ENCODE measurements around the gene RAD51D.

DNA sequence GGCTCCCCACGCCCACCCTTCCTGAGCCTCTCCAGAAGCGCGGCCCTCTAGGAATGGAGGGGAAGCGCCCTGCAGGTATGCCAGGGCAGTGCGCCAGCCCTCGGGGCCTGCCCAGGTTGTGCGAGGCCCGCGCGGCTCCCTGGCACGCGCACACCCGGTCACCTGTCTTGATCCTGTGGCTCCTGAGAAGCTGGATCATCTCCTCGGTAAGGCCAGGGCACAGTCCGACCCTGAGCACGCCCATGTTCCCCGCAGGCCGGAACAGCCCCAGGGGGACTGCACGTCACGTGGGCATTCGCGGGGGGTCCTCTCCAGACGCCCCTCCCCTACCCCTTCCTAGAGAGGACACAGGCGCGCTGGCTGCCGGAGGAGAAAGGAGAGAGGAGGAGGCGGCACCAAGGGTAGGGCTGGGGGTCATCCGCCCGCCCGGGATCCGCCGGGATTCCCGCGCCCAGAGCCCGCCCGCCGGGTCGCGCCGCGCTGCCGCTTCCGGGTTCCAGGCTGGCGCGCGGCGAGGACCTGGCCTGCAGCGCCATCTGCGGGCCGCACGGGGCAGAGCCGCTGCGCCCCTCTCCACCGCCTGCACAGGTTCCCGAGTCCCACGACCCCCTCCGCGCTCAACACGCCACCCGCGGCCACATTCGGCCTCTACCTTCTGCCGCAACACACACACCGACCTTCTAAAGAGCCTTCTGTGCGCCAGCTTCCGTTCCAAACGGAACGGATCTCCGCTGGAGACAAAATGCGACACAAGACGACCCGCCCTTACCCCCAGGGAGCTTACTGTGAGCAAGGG lies at the start of gene RAD51D:
- TF ChIP-seq, protein P1, sequence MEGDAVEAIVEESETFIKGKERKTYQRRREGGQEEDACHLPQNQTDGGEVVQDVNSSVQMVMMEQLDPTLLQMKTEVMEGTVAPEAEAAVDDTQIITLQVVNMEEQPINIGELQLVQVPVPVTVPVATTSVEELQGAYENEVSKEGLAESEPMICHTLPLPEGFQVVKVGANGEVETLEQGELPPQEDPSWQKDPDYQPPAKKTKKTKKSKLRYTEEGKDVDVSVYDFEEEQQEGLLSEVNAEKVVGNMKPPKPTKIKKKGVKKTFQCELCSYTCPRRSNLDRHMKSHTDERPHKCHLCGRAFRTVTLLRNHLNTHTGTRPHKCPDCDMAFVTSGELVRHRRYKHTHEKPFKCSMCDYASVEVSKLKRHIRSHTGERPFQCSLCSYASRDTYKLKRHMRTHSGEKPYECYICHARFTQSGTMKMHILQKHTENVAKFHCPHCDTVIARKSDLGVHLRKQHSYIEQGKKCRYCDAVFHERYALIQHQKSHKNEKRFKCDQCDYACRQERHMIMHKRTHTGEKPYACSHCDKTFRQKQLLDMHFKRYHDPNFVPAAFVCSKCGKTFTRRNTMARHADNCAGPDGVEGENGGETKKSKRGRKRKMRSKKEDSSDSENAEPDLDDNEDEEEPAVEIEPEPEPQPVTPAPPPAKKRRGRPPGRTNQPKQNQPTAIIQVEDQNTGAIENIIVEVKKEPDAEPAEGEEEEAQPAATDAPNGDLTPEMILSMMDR (conservative IDR thresholded peaks at IDR 0.05; ENCODE audit: low read depth, low read length), result peak; percentile 64
- TF ChIP-seq EZH2 (IDR thresholded peaks at IDR 0.05; ENCODE audit: borderline replicate concordance, low read depth, low read length, poor library complexity, severe bottlenecking), result no peak

All from A673 (cell line).